Fibroblast of the aortic adventitia (primary cell): ENCODE measurements around the gene A1BG. TPM values are rescaled to one million over a fixed set of nuclear protein-coding genes. Genes with fewer than 3 reads are reported as not detected.
A peak's percentile ranks its signal among the peaks of the same experiment; 100 is the strongest.

Experiments used
- DNase-seq: peaks from one replicate; pipeline ENCODE4 v3.0.0-alpha.2; 2010; ENCODE audit warnings: low read depth
- H3K4me3 ChIP-seq: 2 replicates; pipeline ENCODE4 v1.5.1; 2011; ENCODE audit warnings: low read depth, mild to moderate bottlenecking, control low read depth, low read length, moderate library complexity
- CTCF ChIP-seq: IDR thresholded peaks from 2 replicates; pipeline ENCODE4 v1.5.1; 2011; ENCODE audit warnings: mild to moderate bottlenecking, low read length, control low read depth, inconsistent platforms; ENCODE audit not compliant: insufficient read depth
- total RNA-seq: library from RNA; depleted of rRNA; stranded (reverse); fragments of >200 nt; gene quantifications from 2 replicates; pipeline ENCODE4 v1.2.3, GENCODE V29; 2012; ENCODE audit warnings: low replicate concordance

Gene A1BG
- total RNA-seq, 1 donor = 6.8 TPM

GRCh38 chr19:58385891-58386575 is 32.7 kb upstream of the A1BG start:
- DNase-seq = no peak
- peak overlapping the region; percentile 96 for H3K4me3 ChIP-seq
- TF ChIP-seq CTCF = no peak

GRCh38 chr19:58385313-58385890 is 32.1 kb upstream of the A1BG start:
- no peak for TF ChIP-seq CTCF
- no peak for DNase-seq
- peak overlapping the region; percentile 96 for H3K4me3 ChIP-seq

- TF ChIP-seq CTCF = no peak
- no peak for DNase-seq
- H3K4me3 ChIP-seq = no peak overlapping the region
These were observed 29.8 kb upstream of the A1BG start for GRCh38 chr19:58382997-58383603.

GRCh38 chr19:58381460-58382212 is 28.3 kb upstream of the A1BG start:
- DNase-seq = no peak
- peak overlapping the region; percentile 85 for H3K4me3 ChIP-seq
- TF ChIP-seq CTCF = no peak

- DNase-seq = peak; percentile 100
- TF ChIP-seq CTCF = no peak
- peak within 1 kb of the TSS; percentile 85 for H3K4me3 ChIP-seq
These were observed 27.6 kb upstream of the A1BG start, which contains the start of gene ZNF837 for GRCh38 chr19:58380662-58381459. ZNF837 (minus strand) TSS chr19:58381030; CDS start chr19:58369332, 11,698 bp downstream.

- H3K4me3 ChIP-seq = peak overlapping the region; percentile 85
- no peak for TF ChIP-seq CTCF
- no peak for DNase-seq
These were observed 26.9 kb upstream of the A1BG start for GRCh38 chr19:58380037-58380661.
